HCT116 (cell line): Measurements from ENCODE around the gene ASCC2. TPM values are rescaled to one million over a fixed set of nuclear protein-coding genes. Genes with fewer than 3 reads are reported as not detected.

ENCODE experiments used
- ATAC-seq: fragments of 200-7000 bp; cut with Tn5 transposase; 2 replicates; pipeline ENCODE4 v1.9.1; 2020; ENCODE audit warnings: mild to moderate bottlenecking, moderate library complexity
- BruUV-seq: library from RNA; stranded (reverse); fragments of 400-500 nt; replicated peaks from 2 replicates; lab custom pipeline; 2021; lab: Mats Ljungman, UMichigan
- CTCF ChIA-PET: fragments of 300-600 bp; sonication (Branson Sonifier 250); formaldehyde crosslinking; loops from one replicate; lab custom pipeline; 2021; ENCODE audit warnings: antibody characterized with exemption; lab: Charles Lee
- POLR2A ChIA-PET: fragments of 300-600, 350-600 bp; sonication (Branson Sonifier 250); formaldehyde crosslinking; loops from one replicate; lab custom pipeline; 2021; ENCODE audit warnings: antibody characterized with exemption; lab: Charles Lee
- RAD21 ChIA-PET, 2 experiments: fragments of 300-600 bp; sonication (Branson Sonifier 250); formaldehyde crosslinking; loops; one replicate each; lab custom pipeline; 2023; ENCODE audit warnings: low total read pairs in 2 of 2; ENCODE audit not compliant: uncharacterized antibody in 2 of 2, unreplicated experiment in 2 of 2, low non-redundant PET in 1 of 2; lab: Charles Lee
- DNase-seq: peaks from one replicate; pipeline ENCODE4 v3.0.0-alpha.2; 2010; ENCODE audit warnings: low read depth, low spot score
- H2AFZ ChIP-seq: fragments of 200-600 bp; shearing (Covaris generic), sonication (generic); 2 replicates; pipeline ENCODE4 v1.6.1; 2017; ENCODE audit warnings: low read depth, mixed run types, mixed read lengths, antibody characterized with exemption, low read length; ENCODE audit not compliant: poor library complexity, severe bottlenecking
- H3K27ac ChIP-seq: 2 replicates; pipeline ENCODE4 v1.5.1; 2012; ENCODE audit warnings: low read depth, low read length
- H3K27me3 ChIP-seq: fragments of 200-600 bp; sonication (generic); 2 replicates; pipeline ENCODE4 v1.6.1; 2016; ENCODE audit warnings: mixed run types, low read length, mixed read lengths; ENCODE audit not compliant: insufficient read depth
- H3K36me3 ChIP-seq, 2 experiments: fragments of 200-500 bp in 1 of 2; fragments of 200-600 bp in 1 of 2; sonication (Bioruptor generic) in 1 of 2; sonication (generic) in 1 of 2; 2 replicates each; pipeline versions ENCODE4 v1.5.1 to v1.6.1; 2014 to 2016; ENCODE audit warnings: low read length in 2 of 2, inconsistent platforms in 1 of 2, mixed read lengths in 1 of 2, mixed run types in 1 of 2; ENCODE audit not compliant: insufficient read depth in 2 of 2, control insufficient read depth in 1 of 2
- H3K4me1 ChIP-seq, 2 experiments: fragments of 200-600 bp in 1 of 2; sonication (generic) in 1 of 2; 2 replicates each; pipeline versions ENCODE4 v1.5.1 to v1.6.1; 2012 to 2017; ENCODE audit warnings: low read length in 2 of 2, inconsistent platforms in 1 of 2, mild to moderate bottlenecking in 1 of 2, mixed read lengths in 1 of 2, mixed run types in 1 of 2, moderate library complexity in 1 of 2; ENCODE audit not compliant: insufficient read depth in 2 of 2, control insufficient read depth in 1 of 2
- H3K4me2 ChIP-seq: fragments of 200-600 bp; sonication (generic); 2 replicates; pipeline ENCODE4 v1.6.1; 2017; ENCODE audit warnings: mixed run types, low read length, mixed read lengths
- H3K4me3 ChIP-seq, 2 experiments: fragments of 200-600 bp in 1 of 2; sonication (generic) in 1 of 2; replicated peaks in 1 of 2; 2 replicates each; pipeline ENCODE4 v1.5.1; 2011 to 2016; ENCODE audit warnings: low read length in 2 of 2, control low read depth in 1 of 2, low read depth in 1 of 2, mild to moderate bottlenecking in 1 of 2, mixed read lengths in 1 of 2, mixed run types in 1 of 2
- H3K79me2 ChIP-seq: fragments of 200-600 bp; sonication (generic); 2 replicates; pipeline ENCODE4 v1.6.1; 2017; ENCODE audit warnings: mild to moderate bottlenecking, mixed run types, low read length, moderate library complexity, mixed read lengths; ENCODE audit not compliant: insufficient read depth
- H3K9ac ChIP-seq: fragments of 200-600 bp; sonication (generic); 2 replicates; pipeline ENCODE4 v1.6.1; 2016; ENCODE audit warnings: low read length, mixed read lengths
- H3K9me2 ChIP-seq: fragments of 200-600 bp; sonication (generic), shearing (Covaris generic); 2 replicates; pipeline ENCODE4 v1.6.1; 2017; ENCODE audit warnings: mixed run types, mild to moderate bottlenecking, moderate library complexity; ENCODE audit not compliant: insufficient read depth
- H3K9me3 ChIP-seq, 2 experiments: fragments of 200-500 bp in 1 of 2; fragments of 200-600 bp in 1 of 2; sonication (Bioruptor generic) in 1 of 2; sonication (generic) in 1 of 2; 2 replicates each; pipeline ENCODE4 v1.6.1; 2014 to 2017; ENCODE audit warnings: low read length in 2 of 2, mixed read lengths in 2 of 2, inconsistent platforms in 1 of 2, low read depth in 1 of 2, mild to moderate bottlenecking in 1 of 2, mixed run types in 1 of 2, moderate library complexity in 1 of 2; ENCODE audit not compliant: control insufficient read depth in 1 of 2, insufficient read depth in 1 of 2
- H4K20me1 ChIP-seq: fragments of 200-600 bp; sonication (generic), shearing (Covaris generic); 2 replicates; pipeline ENCODE4 v1.6.1; 2017; ENCODE audit warnings: mixed run types, mild to moderate bottlenecking, moderate library complexity; ENCODE audit not compliant: insufficient read depth
- ATF3 ChIP-seq: IDR thresholded peaks from 2 replicates; pipeline ENCODE4 v1.6.1; 2012
- CBX3 ChIP-seq: IDR thresholded peaks from 2 replicates; pipeline ENCODE4 v1.6.1; 2012; ENCODE audit warnings: low read depth
- CEBPB ChIP-seq: IDR thresholded peaks from 2 replicates; pipeline ENCODE4 v1.6.1; 2012; ENCODE audit warnings: low read depth
- CTCF ChIP-seq, 3 experiments: fragments of 200-600 bp in 1 of 3; sonication (generic) in 1 of 3; IDR thresholded peaks in 2 of 3; conservative IDR thresholded peaks in 1 of 3; 2 replicates each; pipeline ENCODE4 v1.5.1; 2012 to 2017; ENCODE audit warnings: low read depth in 2 of 3, low read length in 2 of 3, antibody characterized with exemption in 1 of 3, borderline replicate concordance in 1 of 3, control low read depth in 1 of 3, mild to moderate bottlenecking in 1 of 3, mixed read lengths in 1 of 3, mixed run types in 1 of 3, moderate library complexity in 1 of 3; ENCODE audit not compliant: insufficient read depth in 1 of 3
- EZH2phosphoT487 ChIP-seq: fragments of 200-600 bp; IDR thresholded peaks from 2 replicates; pipeline ENCODE4 v1.6.1; 2018; ENCODE audit warnings: antibody characterized with exemption, borderline replicate concordance
- FOSL1 ChIP-seq: IDR thresholded peaks from 2 replicates; pipeline ENCODE4 v1.6.1; 2012; ENCODE audit warnings: low read depth
- JUND ChIP-seq: IDR thresholded peaks from 2 replicates; pipeline ENCODE4 v1.6.1; 2012
- MAX ChIP-seq: IDR thresholded peaks from 2 replicates; pipeline ENCODE4 v1.6.1; 2012
- POLR2A ChIP-seq: IDR thresholded peaks from 2 replicates; pipeline ENCODE4 v1.7.0; 2011; ENCODE audit warnings: borderline replicate concordance; ENCODE audit not compliant: insufficient read depth, insufficient read length; ENCODE audit errors: extremely low read depth
- POLR2AphosphoS5 ChIP-seq: IDR thresholded peaks from 2 replicates; pipeline ENCODE4 v1.6.1; 2011; ENCODE audit warnings: mild to moderate bottlenecking, low read depth, low read length, moderate library complexity
- REST ChIP-seq: IDR thresholded peaks from 2 replicates; pipeline ENCODE4 v1.6.1; 2012; ENCODE audit warnings: low read depth
- SP1 ChIP-seq: IDR thresholded peaks from 2 replicates; pipeline ENCODE4 v1.6.1; 2012; ENCODE audit warnings: low read depth
- TCF7L2 ChIP-seq: IDR thresholded peaks from 2 replicates; pipeline ENCODE4 v1.7.0; 2011; ENCODE audit warnings: borderline replicate concordance, inconsistent platforms; ENCODE audit not compliant: insufficient read depth, insufficient read length; ENCODE audit errors: extremely low read depth
- YY1 ChIP-seq: IDR thresholded peaks from 2 replicates; pipeline ENCODE4 v1.6.1; 2011; ENCODE audit warnings: low read length, low read depth, moderate library complexity, mild to moderate bottlenecking; ENCODE audit not compliant: insufficient replicate concordance; ENCODE audit errors: extremely low read depth
- ZFX ChIP-seq: fragments of 450-650 bp; IDR thresholded peaks from 2 replicates; pipeline ENCODE4 v1.6.1; 2017
- ZNF274 ChIP-seq: fragments of 200-500 bp; sonication (Bioruptor generic); IDR thresholded peaks from 2 replicates; pipeline ENCODE4 v1.6.1; 2014; ENCODE audit warnings: mild to moderate bottlenecking, low read depth, low read length, inconsistent platforms
- intact Hi-C: fragments of 100-400 bp; cut with micrococcal nuclease; formaldehyde crosslinking; loops from 2 replicates; pipeline ENCODE4 v1.10.0; 2022
- total RNA-seq: library from RNA; stranded (reverse); gene quantifications from one replicate; pipeline ENCODE4 v1.2.1, GENCODE V29; 2021; ENCODE audit not compliant: unreplicated experiment

ASCC2 gene
- total RNA-seq, 1 experiment from 2014 or later, result 68.6 TPM

GRCh38 chr22:29756341-29756740, 81.7 kb downstream of the ASCC2 start (continued):
- no peak for TF ChIP-seq FOSL1
- TF ChIP-seq YY1, result no peak
- no peak for TF ChIP-seq EZH2phosphoT487
- no peak for TF ChIP-seq ZFX
- no peak for TF ChIP-seq CBX3
- no peak for TF ChIP-seq MAX
- TF ChIP-seq TCF7L2, result no peak

GRCh38 chr22:29755889-29756288, 82.2 kb downstream of the ASCC2 start:
- no peak overlapping the region for H3K9ac ChIP-seq
- no peaks in the 10 kb centered on the region for H3K79me2 ChIP-seq
- no peak overlapping the region for H3K27ac ChIP-seq
- H3K36me3 ChIP-seq, result no peaks in the 10 kb centered on the region
- TF ChIP-seq CBX3, result no peak
- TF ChIP-seq JUND, result no peak
- no peak for TF ChIP-seq ATF3
- TF ChIP-seq ZNF274, result no peak
- no peak for TF ChIP-seq CTCF (IDR thresholded peaks at IDR 0.05 in 2 of 3, conservative IDR thresholded peaks at IDR 0.05 in 1 of 3; ENCODE audit: borderline replicate concordance in 1 of 3, insufficient read depth in 1 of 3, low read depth in 2 of 3, low read length in 2 of 3)
- no peak for TF ChIP-seq EZH2phosphoT487
- no peak for TF ChIP-seq SP1
- no peak for TF ChIP-seq REST
- no peak for TF ChIP-seq POLR2AphosphoS5
- no peak for TF ChIP-seq CEBPB
- TF ChIP-seq POLR2A, result no peak
- no peak for TF ChIP-seq YY1
- no peak for TF ChIP-seq MAX
- no peaks in the 10 kb centered on the region for H3K9me2 ChIP-seq
- no peak overlapping the region for H2AFZ ChIP-seq
- no peaks in the 10 kb centered on the region for H4K20me1 ChIP-seq
- H3K9me3 ChIP-seq, result no peaks in the 10 kb centered on the region
- DNase-seq (no peak), ATAC-seq (no peak)
- H3K4me3 ChIP-seq, result no peak overlapping the region
- POLR2A ChIA-PET, result no interaction called here
- no peaks in the 10 kb centered on the region for H3K27me3 ChIP-seq
- intact Hi-C loops, result no loop called here
- H3K4me1 ChIP-seq, result peaks cover 0 to 7% of the 10 kb centered on the region in 2 experiments; a peak in 2 of 4 replicates
- RAD21 ChIA-PET, result no interaction called here
- no peak overlapping the region for H3K4me2 ChIP-seq
- CTCF ChIA-PET, result no interaction called here
- no TSS peak for BruUV-seq
